ENCODE measurements around the gene MAD1L1.

DNA sequence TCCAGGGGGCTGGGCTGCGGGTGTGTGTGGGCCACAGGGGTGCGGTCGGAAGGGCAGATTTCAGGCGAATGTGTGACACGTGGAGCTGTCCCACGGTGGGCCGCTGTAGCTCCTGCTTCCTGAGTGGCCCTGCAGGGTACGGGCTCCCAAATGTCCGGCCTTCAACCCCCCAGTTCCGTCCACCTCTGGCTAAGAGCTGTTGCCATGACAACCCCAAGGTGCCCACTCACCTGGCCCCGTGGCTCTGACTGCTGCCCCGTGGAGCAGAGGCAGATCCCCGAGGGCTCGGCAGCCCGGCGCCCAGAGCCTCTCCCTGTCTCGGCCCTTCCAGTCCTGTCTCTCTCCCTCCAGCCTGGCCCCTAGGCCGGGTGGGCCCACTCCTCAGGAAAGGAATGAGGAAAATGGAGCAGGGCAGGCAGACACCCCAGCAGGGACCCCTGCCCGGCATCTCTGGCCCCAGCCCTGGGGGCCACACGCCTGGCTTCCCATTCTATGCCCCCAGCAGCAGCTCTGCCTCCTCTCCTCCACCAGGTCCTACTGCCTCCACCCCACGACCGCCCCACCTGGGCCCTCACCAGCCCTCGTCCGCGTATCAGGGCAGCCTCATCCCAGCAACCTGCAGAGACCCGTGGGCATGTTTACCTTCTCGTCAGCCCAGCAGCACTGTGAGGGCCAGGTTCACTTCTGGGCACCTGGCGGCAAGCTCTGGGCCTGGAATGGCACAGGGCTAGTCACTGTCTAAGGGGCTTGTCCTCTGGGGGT lies 347.1 kb downstream of the MAD1L1 start:
- TF ChIP-seq, protein P1, sequence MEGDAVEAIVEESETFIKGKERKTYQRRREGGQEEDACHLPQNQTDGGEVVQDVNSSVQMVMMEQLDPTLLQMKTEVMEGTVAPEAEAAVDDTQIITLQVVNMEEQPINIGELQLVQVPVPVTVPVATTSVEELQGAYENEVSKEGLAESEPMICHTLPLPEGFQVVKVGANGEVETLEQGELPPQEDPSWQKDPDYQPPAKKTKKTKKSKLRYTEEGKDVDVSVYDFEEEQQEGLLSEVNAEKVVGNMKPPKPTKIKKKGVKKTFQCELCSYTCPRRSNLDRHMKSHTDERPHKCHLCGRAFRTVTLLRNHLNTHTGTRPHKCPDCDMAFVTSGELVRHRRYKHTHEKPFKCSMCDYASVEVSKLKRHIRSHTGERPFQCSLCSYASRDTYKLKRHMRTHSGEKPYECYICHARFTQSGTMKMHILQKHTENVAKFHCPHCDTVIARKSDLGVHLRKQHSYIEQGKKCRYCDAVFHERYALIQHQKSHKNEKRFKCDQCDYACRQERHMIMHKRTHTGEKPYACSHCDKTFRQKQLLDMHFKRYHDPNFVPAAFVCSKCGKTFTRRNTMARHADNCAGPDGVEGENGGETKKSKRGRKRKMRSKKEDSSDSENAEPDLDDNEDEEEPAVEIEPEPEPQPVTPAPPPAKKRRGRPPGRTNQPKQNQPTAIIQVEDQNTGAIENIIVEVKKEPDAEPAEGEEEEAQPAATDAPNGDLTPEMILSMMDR (tag by site-specific recombination; IDR thresholded peaks at IDR 0.05), result no peak
- TF ChIP-seq, protein P2, sequence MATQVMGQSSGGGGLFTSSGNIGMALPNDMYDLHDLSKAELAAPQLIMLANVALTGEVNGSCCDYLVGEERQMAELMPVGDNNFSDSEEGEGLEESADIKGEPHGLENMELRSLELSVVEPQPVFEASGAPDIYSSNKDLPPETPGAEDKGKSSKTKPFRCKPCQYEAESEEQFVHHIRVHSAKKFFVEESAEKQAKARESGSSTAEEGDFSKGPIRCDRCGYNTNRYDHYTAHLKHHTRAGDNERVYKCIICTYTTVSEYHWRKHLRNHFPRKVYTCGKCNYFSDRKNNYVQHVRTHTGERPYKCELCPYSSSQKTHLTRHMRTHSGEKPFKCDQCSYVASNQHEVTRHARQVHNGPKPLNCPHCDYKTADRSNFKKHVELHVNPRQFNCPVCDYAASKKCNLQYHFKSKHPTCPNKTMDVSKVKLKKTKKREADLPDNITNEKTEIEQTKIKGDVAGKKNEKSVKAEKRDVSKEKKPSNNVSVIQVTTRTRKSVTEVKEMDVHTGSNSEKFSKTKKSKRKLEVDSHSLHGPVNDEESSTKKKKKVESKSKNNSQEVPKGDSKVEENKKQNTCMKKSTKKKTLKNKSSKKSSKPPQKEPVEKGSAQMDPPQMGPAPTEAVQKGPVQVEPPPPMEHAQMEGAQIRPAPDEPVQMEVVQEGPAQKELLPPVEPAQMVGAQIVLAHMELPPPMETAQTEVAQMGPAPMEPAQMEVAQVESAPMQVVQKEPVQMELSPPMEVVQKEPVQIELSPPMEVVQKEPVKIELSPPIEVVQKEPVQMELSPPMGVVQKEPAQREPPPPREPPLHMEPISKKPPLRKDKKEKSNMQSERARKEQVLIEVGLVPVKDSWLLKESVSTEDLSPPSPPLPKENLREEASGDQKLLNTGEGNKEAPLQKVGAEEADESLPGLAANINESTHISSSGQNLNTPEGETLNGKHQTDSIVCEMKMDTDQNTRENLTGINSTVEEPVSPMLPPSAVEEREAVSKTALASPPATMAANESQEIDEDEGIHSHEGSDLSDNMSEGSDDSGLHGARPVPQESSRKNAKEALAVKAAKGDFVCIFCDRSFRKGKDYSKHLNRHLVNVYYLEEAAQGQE (tag by site-specific recombination; IDR thresholded peaks at IDR 0.05), result no peak

Measured in HEK293 (cell line).